Stomach (tissue), 4 donors: ENCODE data around the gene PARP8.

Source experiments
- CTCF ChIP-seq, 7 experiments: fragments of 450-650 bp in 4 of 7; fragments of 200-600 bp in 3 of 7; sonication (generic) in 3 of 7; IDR thresholded peaks; one replicate each; pipeline ENCODE4 v1.5.1; 2016 to 2019; ENCODE audit warnings: antibody characterized with exemption in 7 of 7, control low read depth in 2 of 7, mild to moderate bottlenecking in 1 of 7
- POLR2A ChIP-seq, 4 donors: fragments of 450-650 bp; IDR thresholded peaks; one replicate each; pipeline ENCODE4 v1.6.1; 2016; ENCODE audit warnings: antibody characterized with exemption in 4 of 4, control low read depth in 2 of 4, mild to moderate bottlenecking in 1 of 4, moderate library complexity in 1 of 4
- POLR2AphosphoS5 ChIP-seq, 3 donors: sonication (generic); formaldehyde crosslinking; IDR thresholded peaks; one replicate each; pipeline ENCODE4 v1.6.1; 2016; ENCODE audit warnings: antibody characterized with exemption in 3 of 3

DNA sequence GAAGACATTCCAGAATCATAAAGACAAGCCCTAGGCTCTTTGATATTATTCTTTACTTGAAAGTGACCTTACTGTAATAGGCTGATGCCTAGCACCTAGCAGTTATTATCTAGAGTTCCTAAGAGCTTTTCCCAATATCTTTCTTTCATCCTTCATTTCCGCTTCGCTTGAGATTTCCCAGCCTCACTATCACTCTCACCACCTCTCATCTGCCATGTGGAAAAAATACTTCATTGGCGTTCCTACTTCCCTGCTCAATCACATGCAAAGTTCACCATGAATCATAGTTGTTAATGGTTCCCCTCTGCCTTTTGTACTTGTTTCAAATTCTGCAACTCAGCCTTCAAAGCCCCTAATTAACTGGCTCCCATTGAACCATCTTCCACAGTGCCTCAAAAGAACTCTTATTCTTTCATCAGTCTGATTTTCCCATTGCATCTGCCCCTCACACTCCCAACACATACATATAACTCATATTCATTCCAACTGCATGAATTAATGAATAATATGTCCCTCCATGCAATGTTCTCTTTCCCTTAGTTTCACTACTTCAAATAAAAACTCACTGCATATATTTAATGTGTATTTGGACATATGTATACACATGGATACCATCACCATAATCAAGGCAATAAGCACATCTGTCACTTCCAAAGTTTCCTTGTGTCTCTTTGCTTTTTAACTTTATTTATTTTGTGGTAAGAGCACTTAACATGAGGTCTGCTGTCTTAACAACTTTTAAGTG is 221.6 kb downstream of the PARP8 start:
- TF ChIP-seq POLR2A (IDR thresholded peaks at IDR 0.05) (no peak), CTCF (IDR thresholded peaks at IDR 0.05) (no peak), POLR2AphosphoS5 (IDR thresholded peaks at IDR 0.05) (no peak)
